ENCODE data around the gene WDR73. TPM values are rescaled to one million over a fixed set of nuclear protein-coding genes. Genes with fewer than 3 reads are reported as not detected.
A peak's percentile ranks its signal among the peaks of the same experiment; 100 is the strongest.

Gene WDR73
- total RNA-seq (ENCODE audit: low replicate concordance), result 26.8 and 38.0 TPM in 2 replicates

DNA sequence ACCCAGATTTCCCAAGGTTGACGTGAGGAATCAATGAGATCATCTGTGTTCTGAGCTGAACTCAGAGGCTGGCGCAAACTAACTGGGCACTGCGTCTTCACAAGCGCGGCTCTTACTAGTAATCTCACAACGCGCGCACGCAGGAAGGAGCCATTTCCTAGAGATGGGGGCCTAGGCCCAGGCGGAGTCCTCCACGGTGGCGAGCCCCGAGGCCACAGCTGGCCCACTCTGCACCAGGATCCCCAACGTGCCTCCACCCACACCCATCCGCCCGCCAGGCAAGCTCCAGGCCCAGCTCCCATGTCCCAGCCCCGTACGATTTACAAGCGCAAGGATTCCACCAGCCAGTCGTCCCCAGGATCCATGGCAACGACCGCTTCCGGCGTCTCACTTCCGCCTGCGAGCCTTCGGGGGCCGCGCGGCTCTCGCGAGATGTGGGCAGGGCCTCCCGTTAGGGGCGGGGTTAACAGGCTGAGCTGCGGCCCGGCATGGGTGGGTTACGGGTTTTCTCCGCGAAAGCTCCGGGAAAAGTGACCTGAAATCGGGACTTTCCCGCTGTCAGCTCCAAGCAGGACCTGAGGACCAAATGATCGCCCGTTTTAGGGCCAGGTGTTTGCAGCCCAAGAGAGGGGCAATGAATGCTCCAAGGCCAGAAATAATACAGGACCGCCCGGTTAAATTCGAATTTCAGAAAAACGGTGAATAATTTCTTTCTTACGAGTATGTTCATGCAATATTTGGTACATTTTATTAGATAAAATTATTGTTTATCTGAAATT, at the start of gene WDR73:
TSS of gene WDR73 (minus strand) at position 374 of the 779 bp plus-strand sequence. CDS start at position 365, 9 bp downstream.
- H3K4me3 ChIP-seq (ENCODE audit: low read depth, low read length), result peak within 1 kb of the TSS; percentile 99
- peak; percentile 92 for DNase-seq (ENCODE audit: low read depth)
- TF ChIP-seq, protein P1, sequence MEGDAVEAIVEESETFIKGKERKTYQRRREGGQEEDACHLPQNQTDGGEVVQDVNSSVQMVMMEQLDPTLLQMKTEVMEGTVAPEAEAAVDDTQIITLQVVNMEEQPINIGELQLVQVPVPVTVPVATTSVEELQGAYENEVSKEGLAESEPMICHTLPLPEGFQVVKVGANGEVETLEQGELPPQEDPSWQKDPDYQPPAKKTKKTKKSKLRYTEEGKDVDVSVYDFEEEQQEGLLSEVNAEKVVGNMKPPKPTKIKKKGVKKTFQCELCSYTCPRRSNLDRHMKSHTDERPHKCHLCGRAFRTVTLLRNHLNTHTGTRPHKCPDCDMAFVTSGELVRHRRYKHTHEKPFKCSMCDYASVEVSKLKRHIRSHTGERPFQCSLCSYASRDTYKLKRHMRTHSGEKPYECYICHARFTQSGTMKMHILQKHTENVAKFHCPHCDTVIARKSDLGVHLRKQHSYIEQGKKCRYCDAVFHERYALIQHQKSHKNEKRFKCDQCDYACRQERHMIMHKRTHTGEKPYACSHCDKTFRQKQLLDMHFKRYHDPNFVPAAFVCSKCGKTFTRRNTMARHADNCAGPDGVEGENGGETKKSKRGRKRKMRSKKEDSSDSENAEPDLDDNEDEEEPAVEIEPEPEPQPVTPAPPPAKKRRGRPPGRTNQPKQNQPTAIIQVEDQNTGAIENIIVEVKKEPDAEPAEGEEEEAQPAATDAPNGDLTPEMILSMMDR (IDR thresholded peaks at IDR 0.05; ENCODE audit: insufficient read depth, low read length), result no peak

DNA sequence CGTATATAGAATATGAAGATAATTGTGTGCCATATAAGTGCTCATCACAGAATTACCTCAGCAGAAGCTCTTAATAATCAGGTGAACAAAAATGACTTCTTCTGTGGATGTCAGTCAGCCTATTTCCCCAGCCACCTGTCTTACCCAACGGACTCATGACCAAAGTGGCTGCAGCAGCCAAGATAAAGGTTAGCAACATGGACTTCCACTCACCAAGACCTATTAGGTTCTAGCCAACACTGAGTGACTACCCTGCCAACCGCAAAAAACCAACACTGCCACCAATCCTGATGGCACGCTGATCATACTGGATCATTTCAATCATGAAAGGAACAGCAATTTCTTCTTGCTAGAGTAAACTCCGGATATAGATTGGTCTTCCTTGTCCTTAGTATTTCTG, 49.7 kb upstream of the WDR73 start:
- DNase-seq (ENCODE audit: low read depth), result no peak

DNA sequence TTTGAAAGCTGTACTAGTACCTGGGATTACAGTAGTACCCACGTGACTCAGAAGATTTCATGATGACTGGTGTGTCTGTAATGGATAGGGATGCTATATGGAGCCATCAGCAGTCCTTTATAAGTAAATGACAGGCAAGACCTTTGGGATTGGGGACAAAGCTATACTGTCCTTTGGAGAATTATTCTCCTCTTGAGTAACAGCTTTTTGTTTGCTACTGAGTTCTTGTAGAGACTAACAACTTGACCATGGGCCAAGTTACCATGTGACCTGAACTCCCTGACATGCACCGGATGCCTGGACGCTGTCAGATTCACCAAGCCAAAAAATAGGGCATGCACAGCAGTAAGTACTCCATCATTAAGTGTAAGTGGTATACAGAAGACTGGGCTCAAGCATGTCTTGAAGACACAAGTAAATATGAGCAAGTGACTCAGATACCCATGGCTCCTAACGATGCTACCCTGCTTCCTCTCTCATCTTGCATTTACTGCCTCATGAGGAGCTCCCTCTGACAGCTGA, 48.9 kb upstream of the WDR73 start:
- peak; percentile 74 for DNase-seq (ENCODE audit: low read depth)
- TF ChIP-seq, protein P1 (IDR thresholded peaks at IDR 0.05; ENCODE audit: insufficient read depth, low read length), result no peak
- H3K4me3 ChIP-seq (ENCODE audit: low read depth, low read length), result no peak overlapping the region

More for the DNA sequence above, 49.7 kb upstream of the WDR73 start:
- no peak overlapping the region for H3K4me3 ChIP-seq (ENCODE audit: low read depth, low read length)
- TF ChIP-seq, protein P1 (IDR thresholded peaks at IDR 0.05; ENCODE audit: insufficient read depth, low read length), result no peak

DNA sequence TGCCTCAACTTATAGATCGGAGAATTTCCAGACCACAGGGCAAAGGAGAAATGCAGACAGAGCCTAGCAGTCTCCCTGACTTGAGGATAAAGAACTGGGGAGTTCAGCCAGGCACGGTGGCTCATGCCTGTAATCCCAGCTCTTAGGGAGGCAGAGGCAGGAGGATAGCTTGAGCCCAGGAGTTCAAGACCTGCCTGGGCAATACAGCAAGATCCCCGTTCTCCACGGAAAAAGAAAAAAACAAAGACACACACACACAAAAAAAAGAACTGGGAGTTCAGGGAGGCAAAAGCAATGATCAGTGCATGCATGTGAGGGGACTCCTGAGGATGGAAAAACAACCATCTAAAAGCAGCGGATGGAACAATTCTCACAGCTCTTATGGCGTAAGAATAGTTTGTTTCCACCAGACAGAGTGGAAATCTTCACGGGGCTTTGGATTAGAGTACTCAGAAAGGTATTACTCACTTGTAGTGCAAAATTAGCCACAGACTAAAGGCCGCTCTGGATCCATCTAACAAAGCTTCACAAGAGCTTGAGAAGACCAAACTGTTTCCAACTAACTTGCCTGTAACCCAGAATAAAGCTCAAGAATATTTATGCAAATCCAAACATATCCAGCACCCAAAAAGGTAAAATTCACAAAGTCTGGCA, 45.6 kb upstream of the WDR73 start:
- no peak for DNase-seq (ENCODE audit: low read depth)
- no peak overlapping the region for H3K4me3 ChIP-seq (ENCODE audit: low read depth, low read length)
- TF ChIP-seq, protein P1 (IDR thresholded peaks at IDR 0.05; ENCODE audit: insufficient read depth, low read length), result no peak

DNA sequence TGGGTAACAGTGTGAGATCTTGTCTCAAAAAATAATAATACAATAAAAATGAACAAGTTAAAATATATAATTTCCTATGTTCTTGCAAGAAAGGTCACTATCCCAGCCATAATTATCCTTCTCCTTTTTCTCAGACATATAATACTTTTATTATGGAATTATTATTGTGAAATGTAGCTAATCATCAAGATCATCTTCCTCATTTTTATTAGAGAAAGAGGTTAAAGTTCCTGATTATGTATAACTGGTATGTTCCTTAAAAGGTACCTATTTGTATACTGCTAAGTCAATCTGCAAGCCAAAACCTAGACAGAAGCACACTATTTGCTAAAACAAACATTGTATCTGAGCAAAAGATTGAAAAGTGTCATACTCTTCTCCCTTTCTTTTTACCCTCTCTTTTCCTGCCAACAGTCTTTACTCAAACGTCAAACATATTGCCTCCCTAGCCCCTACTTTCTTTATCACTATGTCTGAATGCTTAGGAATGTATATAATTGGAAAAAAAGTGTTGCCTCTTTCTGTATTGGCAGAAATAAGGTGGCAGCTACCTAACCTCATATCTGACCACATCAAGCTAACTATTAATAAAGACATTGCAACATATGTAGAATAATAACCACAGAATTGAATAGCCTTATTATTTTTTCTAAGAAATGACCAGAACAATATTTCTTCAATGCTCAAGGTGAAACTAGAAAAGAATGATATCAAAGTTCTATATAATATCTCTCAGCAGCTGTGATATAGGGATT, 43.3 kb upstream of the WDR73 start:
- DNase-seq (ENCODE audit: low read depth), result no peak
- TF ChIP-seq, protein P1 (IDR thresholded peaks at IDR 0.05; ENCODE audit: insufficient read depth, low read length), result no peak

DNA sequence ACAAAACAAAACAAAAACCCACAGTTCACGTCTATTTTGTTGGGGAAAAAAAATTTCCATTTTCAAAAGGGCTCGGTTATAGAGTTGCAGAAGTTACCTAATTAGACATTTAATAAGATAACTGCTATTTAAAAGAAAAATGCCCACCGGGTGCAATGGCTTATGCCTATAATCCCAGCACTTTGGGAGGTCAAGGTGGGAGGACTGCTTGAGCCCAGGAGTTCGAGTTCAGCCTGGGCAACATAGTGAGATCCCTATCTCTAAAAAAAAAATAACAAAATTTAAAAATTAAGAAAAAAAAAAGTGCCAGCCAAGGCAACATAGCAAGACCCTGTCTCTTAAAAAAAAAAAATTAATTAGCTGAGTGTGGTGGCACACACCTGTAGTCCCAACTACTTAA, 42.7 kb upstream of the WDR73 start:
- DNase-seq (ENCODE audit: low read depth), result no peak
- no peak overlapping the region for H3K4me3 ChIP-seq (ENCODE audit: low read depth, low read length)
- TF ChIP-seq, protein P1 (IDR thresholded peaks at IDR 0.05; ENCODE audit: insufficient read depth, low read length), result no peak

More for the DNA sequence above, 43.3 kb upstream of the WDR73 start:
- no peak overlapping the region for H3K4me3 ChIP-seq (ENCODE audit: low read depth, low read length)

All from fibroblast of the aortic adventitia (primary cell).